HepG2 (cell line): ENCODE results near the gene CDKN2C. TPM values are rescaled to one million over a fixed set of nuclear protein-coding genes. Genes with fewer than 3 reads are reported as not detected.

Source experiments
- ARHGAP35 ChIP-seq: sonication (generic); formaldehyde crosslinking; IDR thresholded peaks from 2 replicates; pipeline ENCODE4 v1.9.0; 2022; ENCODE audit warnings: mild to moderate bottlenecking, inconsistent platforms, moderate library complexity, missing genetic modification reagents, borderline replicate concordance
- ATF7-NPFF ChIP-seq: sonication (generic); formaldehyde crosslinking; IDR thresholded peaks from 2 replicates; pipeline ENCODE4 v1.8.1; 2023; ENCODE audit warnings: mild to moderate bottlenecking, low read depth, missing genetic modification reagents, moderate library complexity
- ATM ChIP-seq: fragments of 450-650 bp; IDR thresholded peaks from 2 replicates; pipeline ENCODE4 v1.7.1; 2017; ENCODE audit warnings: mild to moderate bottlenecking, borderline replicate concordance
- BRF2 ChIP-seq: sonication (generic); formaldehyde crosslinking; IDR thresholded peaks from 2 replicates; pipeline ENCODE4 v1.8.1; 2022; ENCODE audit warnings: mild to moderate bottlenecking, missing genetic modification reagents
- GMEB2 ChIP-seq: IDR thresholded peaks from 2 replicates; pipeline ENCODE4 v1.6.1; 2016; ENCODE audit warnings: missing biosample characterization, missing genetic modification reagents, low read depth
- HMGA1 ChIP-seq: sonication (generic); formaldehyde crosslinking; conservative IDR thresholded peaks from 2 replicates; pipeline ENCODE4 v1.4.0; 2020; ENCODE audit warnings: missing genetic modification reagents
- MEIS2 ChIP-seq: sonication (generic); formaldehyde crosslinking; IDR thresholded peaks from 2 replicates; pipeline ENCODE4 v1.9.0; 2021; ENCODE audit warnings: mild to moderate bottlenecking, missing genetic modification reagents
- NAIF1 ChIP-seq: sonication (generic); formaldehyde crosslinking; IDR thresholded peaks from 2 replicates; pipeline ENCODE4 v1.5.0; 2020; ENCODE audit warnings: mild to moderate bottlenecking, missing genetic modification reagents, borderline replicate concordance
- NCOA5 ChIP-seq: sonication (generic); formaldehyde crosslinking; IDR thresholded peaks from 2 replicates; pipeline ENCODE4 v1.4.0; 2020; ENCODE audit warnings: missing genetic modification reagents
- TARDBP ChIP-seq: sonication (generic); formaldehyde crosslinking; IDR thresholded peaks from 2 replicates; pipeline ENCODE4 v1.8.0; 2022; ENCODE audit warnings: mild to moderate bottlenecking, missing genetic modification reagents
- TRAFD1 ChIP-seq: sonication (generic); formaldehyde crosslinking; IDR thresholded peaks from 2 replicates; pipeline ENCODE4 v1.5.1; 2020; ENCODE audit warnings: missing genetic modification reagents, mild to moderate bottlenecking, borderline replicate concordance
- ZBTB4 ChIP-seq: sonication (generic); formaldehyde crosslinking; IDR thresholded peaks from 2 replicates; pipeline ENCODE4 v1.4.0; 2020; ENCODE audit warnings: missing genetic modification reagents, mild to moderate bottlenecking, borderline replicate concordance
- ZNF232 ChIP-seq: sonication (generic); formaldehyde crosslinking; IDR thresholded peaks from 2 replicates; pipeline ENCODE4 v1.4.0; 2020; ENCODE audit warnings: missing genetic modification reagents, borderline replicate concordance
- ZNF670 ChIP-seq: sonication (generic); formaldehyde crosslinking; IDR thresholded peaks from 2 replicates; pipeline ENCODE4 v1.8.0; 2022; ENCODE audit warnings: mild to moderate bottlenecking, missing genetic modification reagents, borderline replicate concordance
- polyA plus RNA-seq, 8 experiments: library from polyadenylated mRNA; depleted of rRNA in 3 of 8; stranded (reverse) in 7 of 8; unstranded in 1 of 8; fragments of >200 nt; fragmentation: Illumina TruSeq in 4 of 8; extraction: Trizol in 4 of 8; gene quantifications; 2 replicates each; pipeline versions ENCODE4 v1.2.1 to v1.2.3, GENCODE V29; 2011 to 2016; ENCODE audit warnings: low read depth in 4 of 8, missing spikeins in 1 of 8, mixed read lengths in 1 of 8; ENCODE audit not compliant: insufficient read depth in 1 of 8
- total RNA-seq, 5 experiments: library from RNA; depleted of rRNA; stranded (reverse); fragments of >200 nt; fragmentation: Illumina TruSeq; extraction: Trizol; gene quantifications; 2 replicates each; pipeline ENCODE4 v1.2.3, GENCODE V29; 2016; ENCODE audit warnings: low read depth in 1 of 5
- TF ChIP-seq, protein P1 (sequence below): sonication (generic); formaldehyde crosslinking; IDR thresholded peaks from 2 replicates; pipeline ENCODE4 v1.4.0; 2020; ENCODE audit warnings: missing genetic modification reagents, borderline replicate concordance

The CDKN2C gene
- total and polyA plus RNA-seq, 2 of the 13 experiments (the other 11 are each of a cell fraction or from before 2014, with no cell fraction given) = 7.8 to 13.7 TPM

DNA sequence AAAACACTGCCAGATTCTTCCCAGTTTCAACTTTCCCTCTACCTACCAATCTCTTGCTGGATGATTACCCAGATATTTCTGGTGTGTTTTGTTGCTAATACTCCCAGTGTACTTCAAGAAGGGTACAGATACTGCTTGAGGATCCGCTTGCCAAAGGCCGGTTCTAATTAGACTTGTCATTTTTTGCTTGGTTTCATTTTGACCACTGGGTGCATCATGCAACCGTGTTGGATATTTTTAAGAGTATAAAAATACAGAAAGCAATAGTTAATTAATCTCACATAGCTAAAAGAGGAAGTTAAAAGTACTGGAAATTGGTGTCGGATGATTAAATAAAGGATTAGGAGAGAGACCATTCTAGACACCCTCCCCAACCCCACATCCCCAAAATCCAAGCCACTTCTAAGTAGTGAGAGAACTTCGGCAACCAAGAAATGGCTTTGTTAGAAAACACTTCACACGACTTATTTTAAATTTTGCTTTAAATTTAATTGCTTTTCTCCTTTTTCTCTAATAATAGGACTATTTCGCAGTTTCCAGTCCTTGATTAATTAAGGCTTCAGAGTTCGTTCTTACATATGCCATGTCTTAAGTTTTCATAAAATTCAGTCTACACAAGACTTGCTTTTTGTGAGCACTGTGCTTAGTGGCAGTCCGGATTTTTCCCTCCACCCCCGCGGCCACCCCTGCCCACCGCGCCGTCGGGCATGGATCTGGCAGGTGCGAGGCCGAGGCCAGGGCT lies 2.5 kb upstream of the CDKN2C start (continued):
- TF ChIP-seq ZBTB4 (CRISPR knock-in tag) (no peak), HMGA1 (CRISPR knock-in tag) (no peak), BRF2 (CRISPR knock-in tag) (no peak; the same call in 1 of the 2 replicates), MEIS2 (CRISPR knock-in tag) (no peak; the same call in 1 of the 2 replicates), GMEB2 (CRISPR knock-in tag) (no peak), NAIF1 (CRISPR knock-in tag) (no peak), NCOA5 (CRISPR knock-in tag) (no peak), ZNF232 (CRISPR knock-in tag) (no peak), ATF7-NPFF (CRISPR knock-in tag) (no peak), ZNF670 (no peak), TARDBP (CRISPR knock-in tag) (no peak), ATM (no peak), TRAFD1 (CRISPR knock-in tag) (no peak; the same call in 1 of the 2 replicates), ARHGAP35 (CRISPR knock-in tag) (peak; percentile 66; the same call in 1 of the 2 replicates)
- TF ChIP-seq, protein P1, sequence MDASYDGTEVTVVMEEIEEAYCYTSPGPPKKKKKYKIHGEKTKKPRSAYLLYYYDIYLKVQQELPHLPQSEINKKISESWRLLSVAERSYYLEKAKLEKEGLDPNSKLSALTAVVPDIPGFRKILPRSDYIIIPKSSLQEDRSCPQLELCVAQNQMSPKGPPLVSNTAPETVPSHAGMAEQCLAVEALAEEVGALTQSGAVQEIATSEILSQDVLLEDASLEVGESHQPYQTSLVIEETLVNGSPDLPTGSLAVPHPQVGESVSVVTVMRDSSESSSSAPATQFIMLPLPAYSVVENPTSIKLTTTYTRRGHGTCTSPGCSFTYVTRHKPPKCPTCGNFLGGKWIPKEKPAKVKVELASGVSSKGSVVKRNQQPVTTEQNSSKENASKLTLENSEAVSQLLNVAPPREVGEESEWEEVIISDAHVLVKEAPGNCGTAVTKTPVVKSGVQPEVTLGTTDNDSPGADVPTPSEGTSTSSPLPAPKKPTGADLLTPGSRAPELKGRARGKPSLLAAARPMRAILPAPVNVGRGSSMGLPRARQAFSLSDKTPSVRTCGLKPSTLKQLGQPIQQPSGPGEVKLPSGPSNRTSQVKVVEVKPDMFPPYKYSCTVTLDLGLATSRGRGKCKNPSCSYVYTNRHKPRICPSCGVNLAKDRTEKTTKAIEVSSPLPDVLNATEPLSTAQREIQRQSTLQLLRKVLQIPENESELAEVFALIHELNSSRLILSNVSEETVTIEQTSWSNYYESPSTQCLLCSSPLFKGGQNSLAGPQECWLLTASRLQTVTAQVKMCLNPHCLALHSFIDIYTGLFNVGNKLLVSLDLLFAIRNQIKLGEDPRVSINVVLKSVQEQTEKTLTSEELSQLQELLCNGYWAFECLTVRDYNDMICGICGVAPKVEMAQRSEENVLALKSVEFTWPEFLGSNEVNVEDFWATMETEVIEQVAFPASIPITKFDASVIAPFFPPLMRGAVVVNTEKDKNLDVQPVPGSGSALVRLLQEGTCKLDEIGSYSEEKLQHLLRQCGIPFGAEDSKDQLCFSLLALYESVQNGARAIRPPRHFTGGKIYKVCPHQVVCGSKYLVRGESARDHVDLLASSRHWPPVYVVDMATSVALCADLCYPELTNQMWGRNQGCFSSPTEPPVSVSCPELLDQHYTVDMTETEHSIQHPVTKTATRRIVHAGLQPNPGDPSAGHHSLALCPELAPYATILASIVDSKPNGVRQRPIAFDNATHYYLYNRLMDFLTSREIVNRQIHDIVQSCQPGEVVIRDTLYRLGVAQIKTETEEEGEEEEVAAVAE (CRISPR knock-in tag) = no peak
